Measurements from ENCODE around the gene C1QTNF6. TPM values are rescaled to one million over a fixed set of nuclear protein-coding genes. Genes with fewer than 3 reads are reported as not detected.
A peak's percentile ranks its signal among the peaks of the same experiment; 100 is the strongest.

C1QTNF6 gene
- total and polyA plus RNA-seq, 10 donors: 5.3 to 10.3 (median 7.6) TPM

DNA sequence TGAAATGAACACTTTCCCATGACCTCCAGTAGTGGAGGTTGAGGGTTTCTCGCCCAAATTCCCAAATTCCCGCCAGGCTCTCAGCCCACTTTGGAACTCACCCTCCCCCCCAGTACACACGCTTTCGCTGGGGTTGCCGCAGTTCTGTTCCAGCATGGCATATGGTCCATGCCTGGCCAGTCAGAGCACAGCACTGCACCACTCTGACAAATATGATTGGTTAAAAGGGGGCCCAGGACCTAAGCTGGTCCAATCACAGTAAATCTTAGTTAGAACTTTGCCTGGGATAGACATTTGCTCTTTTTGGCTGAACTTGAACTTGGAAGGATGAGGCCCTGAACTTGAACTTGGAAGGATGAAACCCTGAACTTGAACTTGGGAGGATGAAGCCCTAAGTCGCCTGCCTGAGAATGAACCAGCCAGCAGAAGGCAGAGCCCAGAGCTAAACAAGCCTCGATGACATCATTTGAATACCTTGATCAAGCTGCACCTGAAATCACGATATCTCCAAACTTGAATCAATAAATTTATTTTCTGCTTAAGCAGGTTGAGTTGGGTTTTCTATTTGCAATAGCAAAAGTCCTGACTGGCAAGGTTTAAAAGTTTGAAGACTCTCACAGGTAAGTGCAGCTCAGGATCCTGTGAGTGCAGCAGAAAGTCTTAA is 36.8 kb upstream of the C1QTNF6 start:
- 60 to 73% (median 64%) methylated on average over 8 of the region's 8 CpGs for WGBS, 5 donors
- peaks cover 50 to 94% (median 88%) of the 10 kb centered on the region in 6 donors for H3K4me1 ChIP-seq
- intact Hi-C loops (cut with DNase I; ENCODE audit: low total_unique reads): no loop called here

DNA sequence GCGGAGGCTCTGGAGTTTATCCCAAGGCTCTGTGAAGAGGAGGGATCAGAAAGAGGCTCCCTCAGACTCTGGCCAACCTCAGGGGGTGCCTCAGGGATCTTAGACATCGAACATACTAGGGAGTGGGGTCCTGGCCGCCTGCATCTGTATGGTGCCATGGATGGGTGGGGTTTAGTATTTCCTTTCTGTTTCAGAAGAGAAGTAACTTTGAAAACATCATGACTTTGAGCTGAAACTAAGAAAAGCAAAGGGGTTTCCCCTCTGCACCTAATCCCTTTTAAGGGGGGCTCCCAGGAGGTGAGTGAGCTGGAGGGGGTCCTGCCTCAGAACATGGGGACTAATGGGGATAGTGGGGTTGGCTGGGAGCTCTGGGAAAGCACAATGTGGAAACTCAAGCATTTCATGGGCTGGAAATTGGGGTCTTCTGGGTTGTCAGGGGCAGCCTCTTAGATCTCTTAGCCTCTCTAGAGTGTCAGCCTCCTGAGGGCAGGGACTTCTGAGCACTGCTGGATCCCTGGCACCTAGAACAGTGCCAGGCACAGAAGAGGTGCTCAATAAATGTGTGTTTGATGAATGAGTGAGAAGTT is 36.0 kb upstream of the C1QTNF6 start:
- Histone ChIP-seq H3K27ac (peak overlapping the region; percentile 60 to 95 (median 92)), H3K4me1 (peaks cover 44 to 94% (median 88%) of the 10 kb centered on the region in 6 donors), H3K27me3 (replicated peaks in 1 of 7) (no peaks in the 10 kb centered on the region), H3K4me3 (peak overlapping the region in 1 of 8 donors; percentile 29), H3K9me3 (no peaks in the 10 kb centered on the region), H3K36me3 (peaks cover 0 to 50% (median 28%) of the 10 kb centered on the region in 6 donors)
- intact Hi-C loops (cut with DNase I; ENCODE audit: low total_unique reads): no loop called here
- no peak for TF ChIP-seq POLR2A (IDR thresholded peaks at IDR 0.05)
- TF ChIP-seq, protein P1, sequence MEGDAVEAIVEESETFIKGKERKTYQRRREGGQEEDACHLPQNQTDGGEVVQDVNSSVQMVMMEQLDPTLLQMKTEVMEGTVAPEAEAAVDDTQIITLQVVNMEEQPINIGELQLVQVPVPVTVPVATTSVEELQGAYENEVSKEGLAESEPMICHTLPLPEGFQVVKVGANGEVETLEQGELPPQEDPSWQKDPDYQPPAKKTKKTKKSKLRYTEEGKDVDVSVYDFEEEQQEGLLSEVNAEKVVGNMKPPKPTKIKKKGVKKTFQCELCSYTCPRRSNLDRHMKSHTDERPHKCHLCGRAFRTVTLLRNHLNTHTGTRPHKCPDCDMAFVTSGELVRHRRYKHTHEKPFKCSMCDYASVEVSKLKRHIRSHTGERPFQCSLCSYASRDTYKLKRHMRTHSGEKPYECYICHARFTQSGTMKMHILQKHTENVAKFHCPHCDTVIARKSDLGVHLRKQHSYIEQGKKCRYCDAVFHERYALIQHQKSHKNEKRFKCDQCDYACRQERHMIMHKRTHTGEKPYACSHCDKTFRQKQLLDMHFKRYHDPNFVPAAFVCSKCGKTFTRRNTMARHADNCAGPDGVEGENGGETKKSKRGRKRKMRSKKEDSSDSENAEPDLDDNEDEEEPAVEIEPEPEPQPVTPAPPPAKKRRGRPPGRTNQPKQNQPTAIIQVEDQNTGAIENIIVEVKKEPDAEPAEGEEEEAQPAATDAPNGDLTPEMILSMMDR (IDR thresholded peaks at IDR 0.05 in 8 of 11, conservative IDR thresholded peaks at IDR 0.05 in 3 of 11): no peak
- peak in 2 of 3 donors; percentile 15 to 22 for TF ChIP-seq POLR2AphosphoS5 (IDR thresholded peaks at IDR 0.05)
- WGBS, 5 donors: 37 to 58% (median 51%) methylated on average over 3 of the region's 3 CpGs
- no peak for DNase-seq

More for the DNA sequence above, 36.8 kb upstream of the C1QTNF6 start:
- no peaks in the 10 kb centered on the region for H3K27me3 ChIP-seq (replicated peaks in 1 of 7)
- peak overlapping the region in 1 of 8 donors; percentile 29 for H3K4me3 ChIP-seq
- no peak for DNase-seq
- TF ChIP-seq POLR2AphosphoS5 (IDR thresholded peaks at IDR 0.05) (peak in 1 of 3 donors; percentile 23), POLR2A (IDR thresholded peaks at IDR 0.05) (no peak)
- TF ChIP-seq, protein P1 (IDR thresholded peaks at IDR 0.05 in 8 of 11, conservative IDR thresholded peaks at IDR 0.05 in 3 of 11): no peak
- H3K27ac ChIP-seq: peak overlapping the region; percentile 60 to 95 (median 92)
- peaks cover 0 to 58% (median 28%) of the 10 kb centered on the region in 6 donors for H3K36me3 ChIP-seq
- H3K9me3 ChIP-seq: no peaks in the 10 kb centered on the region

DNA sequence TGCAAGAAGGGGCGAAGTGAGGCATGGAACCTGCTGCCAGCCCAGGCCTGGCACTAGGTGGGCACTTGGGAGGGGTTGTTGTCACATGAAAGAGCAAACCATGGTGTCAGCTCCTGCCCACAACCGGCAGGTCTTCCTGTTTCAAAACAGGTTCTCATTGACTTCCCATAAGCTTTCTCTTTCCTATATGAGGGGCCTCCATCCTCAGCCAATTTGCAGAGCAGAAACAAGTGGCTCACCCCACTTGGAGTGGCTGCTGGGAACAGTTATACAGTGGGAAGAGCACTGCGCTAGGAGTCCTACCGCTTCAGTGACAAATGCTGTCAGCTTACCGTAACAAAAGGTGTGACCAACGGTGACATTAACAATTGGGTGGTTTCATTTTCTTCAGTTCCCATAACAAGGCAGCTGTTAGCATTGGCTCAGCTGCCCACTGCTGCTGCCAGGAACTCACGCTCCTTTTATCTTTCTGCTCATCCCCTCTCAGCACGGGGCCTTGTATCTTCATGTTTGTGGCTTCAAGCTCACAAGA is 34.5 kb upstream of the C1QTNF6 start:
- peak overlapping the region in 1 of 8 donors; percentile 50 for H3K4me3 ChIP-seq
- H3K36me3 ChIP-seq: peaks cover 0 to 35% (median 21%) of the 10 kb centered on the region in 6 donors
- peaks cover 34 to 94% (median 86%) of the 10 kb centered on the region in 6 donors for H3K4me1 ChIP-seq
- H3K27me3 ChIP-seq (replicated peaks in 1 of 7): no peaks in the 10 kb centered on the region
- TF ChIP-seq, protein P1 (IDR thresholded peaks at IDR 0.05 in 8 of 11, conservative IDR thresholded peaks at IDR 0.05 in 3 of 11): peak in 1 of 11 experiments; percentile 15
- no peak for TF ChIP-seq POLR2A (IDR thresholded peaks at IDR 0.05)
- peak; percentile 26 to 67 (median 63) for TF ChIP-seq POLR2AphosphoS5 (IDR thresholded peaks at IDR 0.05)
- peak overlapping the region; percentile 61 to 95 (median 92) for H3K27ac ChIP-seq
- WGBS, 5 donors: 25 to 34% (median 28%) methylated on average over 8 of the region's 8 CpGs
- intact Hi-C loops (cut with DNase I; ENCODE audit: low total_unique reads): no loop called here
- DNase-seq: peak; percentile 91
- H3K9me3 ChIP-seq: no peaks in the 10 kb centered on the region

All from spleen (tissue), 11 donors.